ENCODE measurements around the gene RMRP. TPM values are rescaled to one million over a fixed set of nuclear protein-coding genes. Genes with fewer than 3 reads are reported as not detected.

RMRP gene
- total and polyA plus RNA-seq, 2 of the 4 experiments (the other 2 are of a cell fraction) = 39.7 to 13,690 TPM

- peak overlapping the region; percentile 94; the same call in 1 of the 3 replicates for H2BK15ac ChIP-seq (ENCODE audit: low read depth, low read length)
- H3K9me1 ChIP-seq (ENCODE audit: insufficient read depth, low read length) = peaks cover 19% of the 10 kb centered on the region
- peak overlapping the region; percentile 98 for H2BK5ac ChIP-seq (ENCODE audit: low read depth, low read length, poor library complexity, severe bottlenecking)
- H3K23ac ChIP-seq (ENCODE audit: low read depth, low read length) = peak overlapping the region; percentile 84; the same call in 1 of the 2 replicates
- peak overlapping the region; percentile 82 for H3K56ac ChIP-seq (ENCODE audit: extremely low read depth, insufficient read depth, low read length)
- dilution Hi-C loops (cut with HindIII; ENCODE audit: low sequenced_read_pairs, unreplicated experiment) = no loop called here
- peak overlapping the region; percentile 73 for H3K4me2 ChIP-seq (ENCODE audit: low read depth, low read length)
- peak overlapping the region; percentile 91 for H3K14ac ChIP-seq (replicated peaks; ENCODE audit: low read depth, low read length)
- peak overlapping the region; percentile 93 to 96 for H4K8ac ChIP-seq (ENCODE audit: low read depth in 2 of 2, low read length in 2 of 2)
- H2BK20ac ChIP-seq (ENCODE audit: low read depth, low read length) = peak overlapping the region; percentile 30; the same call in 1 of the 2 replicates
- peak overlapping the region; percentile 85 for H2AFZ ChIP-seq (replicated peaks; ENCODE audit: low read length, poor library complexity)
- peak overlapping the region; percentile 97 for H4K91ac ChIP-seq (ENCODE audit: insufficient read depth, low read depth, low read length)
- peaks cover 0 to 53% of the 10 kb centered on the region in 2 experiments for H3K79me1 ChIP-seq (ENCODE audit: low read depth in 1 of 2, low read length in 2 of 2)
- H3K27ac ChIP-seq (ENCODE audit: insufficient read depth, low read length) = peak overlapping the region; percentile 98
- H3K18ac ChIP-seq (ENCODE audit: low read depth, low read length) = peak overlapping the region; percentile 80
- H2AK5ac ChIP-seq (ENCODE audit: low read depth, low read length) = peak overlapping the region; percentile 97
- peak overlapping the region; percentile 96 for H3K4ac ChIP-seq (ENCODE audit: low read depth, low read length)
- CTCF ChIA-PET = interaction anchor here (0.9 kb wide), 1 partner anchor 10 kb away, joined by 4 read pairs; no protein-coding TSS in a partner anchor
- in situ Hi-C loops (cut with MboI; ENCODE audit: low sequenced_read_pairs) = no loop called here
- H3K4me1 ChIP-seq (ENCODE audit: control insufficient read depth, insufficient read depth, low read length) = peaks cover 19% of the 10 kb centered on the region
- intact Hi-C loops (cut with micrococcal nuclease) = loop anchor here (2.0 to 5.0 kb wide), 2 partner anchors 34 to 38 kb away; partner anchors contain the start of genes CCDC107 and RMRP
- peak overlapping the region; percentile 56 for H3K4me3 ChIP-seq (ENCODE audit: insufficient read depth, low read depth, low read length)
- WGBS, 2 experiments (ENCODE audit: extremely low coverage in 2 of 2, insufficient read length in 1 of 2) = no CpG with 5 or more reads among the region's 10 CpGs
- peak overlapping the region; percentile 95 for H3K9ac ChIP-seq (ENCODE audit: low read depth, low read length)
- ATAC-seq (ENCODE audit: low read depth) = no peak
- H3K9me3 ChIP-seq (ENCODE audit: control insufficient read depth, insufficient read depth, low read length) = no peaks in the 10 kb centered on the region
- POLR2A ChIA-PET (ENCODE audit: unreplicated experiment) = interaction anchor here (0.6 to 2.6 kb wide), 7 partner anchors 8 to 41 kb away, joined by 3 to 25 read pairs (median 4); partner anchors contain the start of genes CREB3 and TLN1
- peak overlapping the region; percentile 75 for H2BK120ac ChIP-seq (ENCODE audit: low read depth, low read length)
- BruUV-seq (replicated peaks) = TSS peak; percentile 79
- peaks cover 28% of the 10 kb centered on the region for H3K36me3 ChIP-seq (ENCODE audit: control insufficient read depth, insufficient read depth, low read length)
- TF ChIP-seq CTCF (conservative IDR thresholded peaks at IDR 0.05; ENCODE audit: low read depth, low read length) (no peak), CEBPB (IDR thresholded peaks at IDR 0.05; ENCODE audit: low read depth, low read length) (no peak), BHLHE40 (IDR thresholded peaks at IDR 0.05; ENCODE audit: low read depth, low read length) (no peak), MXI1 (IDR thresholded peaks at IDR 0.05; ENCODE audit: borderline replicate concordance, low read depth, low read length) (no peak), RFX5 (IDR thresholded peaks at IDR 0.05; ENCODE audit: low read depth, low read length) (no peak), RCOR1 (IDR thresholded peaks at IDR 0.05; ENCODE audit: insufficient replicate concordance, low read length) (no peak), NFE2L2 (IDR thresholded peaks at IDR 0.05; ENCODE audit: low read depth, low read length) (no peak)
- TF ChIP-seq, protein P1, sequence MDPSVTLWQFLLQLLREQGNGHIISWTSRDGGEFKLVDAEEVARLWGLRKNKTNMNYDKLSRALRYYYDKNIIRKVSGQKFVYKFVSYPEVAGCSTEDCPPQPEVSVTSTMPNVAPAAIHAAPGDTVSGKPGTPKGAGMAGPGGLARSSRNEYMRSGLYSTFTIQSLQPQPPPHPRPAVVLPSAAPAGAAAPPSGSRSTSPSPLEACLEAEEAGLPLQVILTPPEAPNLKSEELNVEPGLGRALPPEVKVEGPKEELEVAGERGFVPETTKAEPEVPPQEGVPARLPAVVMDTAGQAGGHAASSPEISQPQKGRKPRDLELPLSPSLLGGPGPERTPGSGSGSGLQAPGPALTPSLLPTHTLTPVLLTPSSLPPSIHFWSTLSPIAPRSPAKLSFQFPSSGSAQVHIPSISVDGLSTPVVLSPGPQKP (IDR thresholded peaks at IDR 0.05; ENCODE audit: borderline replicate concordance, low read depth, low read length) = no peak
- DNase-seq = no peak
- peaks cover 37% of the 10 kb centered on the region for H4K20me1 ChIP-seq (ENCODE audit: insufficient read depth, low read length)
- H2AK9ac ChIP-seq (replicated peaks; ENCODE audit: low read depth, low read length, poor library complexity) = peak overlapping the region; percentile 77
- H3K27me3 ChIP-seq (ENCODE audit: control insufficient read depth, insufficient read depth, low read length) = no peaks in the 10 kb centered on the region
- peak overlapping the region; percentile 69 for H4K5ac ChIP-seq (ENCODE audit: low read depth, low read length)
Measured at GRCh38 chr9:35691334-35691650, 33.5 kb upstream of the RMRP start.
